ENCODE results near the gene CACNA1A.

The CACNA1A gene

DNA sequence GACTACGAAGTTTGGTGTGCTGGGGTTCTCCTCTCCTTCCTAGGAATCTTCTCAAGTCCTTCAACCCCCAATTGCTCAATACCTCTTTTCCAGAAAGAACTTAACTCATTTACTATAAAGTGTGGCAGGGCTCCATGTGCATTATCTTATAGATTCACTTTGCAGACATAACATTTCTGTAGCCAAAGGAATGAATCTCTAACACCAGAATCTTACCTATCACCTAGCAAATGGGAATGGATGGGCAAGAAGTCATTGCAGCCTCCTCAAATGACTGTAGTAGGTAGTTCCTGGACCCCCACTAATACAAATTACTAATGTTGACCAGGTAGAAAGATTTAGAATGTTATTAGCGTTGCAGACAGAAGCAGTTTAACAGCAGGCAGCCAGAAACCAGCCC, 5.7 kb upstream of the CACNA1A start:
- peaks cover 3% of the 10 kb centered on the region for H3K36me3 Mint-ChIP-seq
- no peak overlapping the region for H3K4me3 Mint-ChIP-seq
- no peak for DNase-seq (ENCODE audit: low spot score in 2 of 2)
- no peak overlapping the region for H3K27ac Mint-ChIP-seq
- peaks cover 23% of the 10 kb centered on the region for H3K27me3 Mint-ChIP-seq
- peaks cover 8% of the 10 kb centered on the region for H3K9me3 Mint-ChIP-seq
- peaks cover 3% of the 10 kb centered on the region for H3K4me1 Mint-ChIP-seq
- ATAC-seq (ENCODE audit: low read depth) = no peak

DNA sequence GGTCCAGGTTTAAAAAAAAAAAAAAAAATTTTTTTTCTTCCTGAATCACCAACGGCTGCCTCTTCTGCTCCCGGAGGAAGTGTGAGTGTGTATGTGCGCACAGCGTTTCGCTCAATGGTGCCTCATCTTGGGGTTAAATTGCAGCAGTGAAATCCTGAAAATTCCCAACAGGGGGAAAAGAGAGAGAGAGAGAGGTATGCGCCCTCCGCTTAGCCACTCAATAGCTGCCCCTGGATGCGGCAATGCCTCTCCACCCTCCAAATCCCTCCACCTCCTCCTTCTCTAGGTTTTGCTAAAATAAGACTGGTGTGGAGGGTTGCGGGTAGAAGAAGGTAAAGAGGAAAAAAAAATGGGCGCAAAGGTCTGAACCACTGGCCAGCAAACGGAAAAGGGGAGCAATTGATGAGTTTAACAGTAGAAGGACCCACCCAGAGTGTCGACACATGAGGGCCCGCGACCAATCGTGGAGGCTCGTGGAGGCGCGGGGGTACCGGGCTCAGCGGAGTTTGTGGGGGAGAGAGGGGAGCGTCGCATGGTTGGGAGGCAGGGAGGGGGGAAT, 853 bp upstream of the CACNA1A start:
- peaks cover 5% of the 10 kb centered on the region for H3K9me3 Mint-ChIP-seq
- peaks cover 3% of the 10 kb centered on the region for H3K4me1 Mint-ChIP-seq
- no peak overlapping the region for H3K4me3 Mint-ChIP-seq
- DNase-seq (ENCODE audit: low spot score in 2 of 2) (no peak), ATAC-seq (ENCODE audit: low read depth) (no peak)
- H3K27me3 Mint-ChIP-seq = peaks cover 23% of the 10 kb centered on the region
- peaks cover 1% of the 10 kb centered on the region for H3K36me3 Mint-ChIP-seq
- no peak overlapping the region for H3K27ac Mint-ChIP-seq

DNA sequence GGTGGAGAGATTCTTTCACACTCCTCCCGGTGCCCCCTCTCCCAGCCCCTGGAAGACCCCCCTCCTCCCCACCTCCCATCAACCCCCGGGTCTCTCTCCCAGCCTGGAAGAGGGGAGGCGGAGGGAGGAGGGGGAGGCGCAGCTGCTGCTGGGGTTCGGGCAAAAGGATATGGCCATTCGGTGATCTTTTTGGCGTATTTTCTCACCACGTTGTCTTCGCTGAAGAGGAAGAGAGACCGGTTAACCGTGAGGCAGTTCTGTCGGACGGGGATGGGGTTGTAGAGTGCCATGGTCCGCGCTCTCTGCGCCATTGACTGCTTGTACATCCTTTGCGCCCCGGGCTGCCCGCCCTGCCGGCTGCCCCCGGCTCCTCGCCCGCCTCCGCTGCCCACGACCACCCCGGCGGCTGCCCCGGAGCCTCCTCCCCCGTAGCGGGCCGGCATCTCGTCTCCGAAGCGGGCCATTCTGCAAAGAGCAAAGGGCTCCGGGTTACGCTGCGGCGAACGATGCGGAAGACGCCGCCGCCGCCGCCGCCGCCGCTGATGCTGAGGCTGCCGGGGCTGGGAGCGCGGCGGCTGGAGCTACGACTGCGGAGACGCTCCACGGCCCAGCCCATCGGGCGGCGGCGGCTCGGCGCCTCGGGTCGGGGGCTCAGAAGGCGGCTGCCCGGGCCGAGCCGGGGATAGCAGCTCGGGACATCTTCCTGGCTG, 363 bp downstream of the CACNA1A start:
- Mint-ChIP-seq H3K9me3 (peaks cover 3% of the 10 kb centered on the region), H3K27ac (no peak overlapping the region), H3K36me3 (peaks cover 1% of the 10 kb centered on the region), H3K4me3 (peak overlapping the region; percentile 29), H3K4me1 (peaks cover 3% of the 10 kb centered on the region), H3K27me3 (peaks cover 18% of the 10 kb centered on the region)
- no peak for ATAC-seq (ENCODE audit: low read depth)
- no peak for DNase-seq (ENCODE audit: low spot score in 2 of 2)

DNA sequence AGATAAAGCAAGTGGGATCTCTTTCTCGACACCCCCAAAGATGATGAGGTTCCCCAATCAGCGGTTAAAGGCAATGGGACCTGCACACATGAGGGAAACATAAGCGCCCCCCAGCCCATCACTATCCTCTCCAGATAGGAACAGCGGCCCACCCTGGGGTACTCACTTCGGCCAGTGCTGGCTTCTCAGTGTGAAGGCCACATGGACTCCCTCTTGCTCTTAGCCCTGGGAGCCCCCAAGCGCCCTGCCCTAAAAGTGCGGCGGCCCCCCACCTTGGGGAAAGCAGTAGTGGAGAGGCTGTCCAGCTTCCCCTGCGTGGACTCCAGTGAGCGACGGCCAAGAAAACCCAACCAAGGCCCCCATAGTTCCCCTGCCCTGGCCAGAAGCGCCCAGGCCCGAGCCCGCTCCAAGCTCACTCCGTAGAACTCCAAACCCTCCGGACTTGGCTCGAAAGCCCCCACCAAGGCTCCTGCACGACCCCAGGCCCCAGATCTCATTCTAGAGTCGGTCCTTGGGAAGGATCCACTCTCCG, 1.0 kb downstream of the CACNA1A start:
- H3K27me3 Mint-ChIP-seq = peaks cover 17% of the 10 kb centered on the region
- no peak overlapping the region for H3K4me3 Mint-ChIP-seq
- no peak overlapping the region for H3K27ac Mint-ChIP-seq
- no peak for ATAC-seq (ENCODE audit: low read depth)
- peaks cover 3% of the 10 kb centered on the region for H3K4me1 Mint-ChIP-seq
- peaks cover 5% of the 10 kb centered on the region for H3K9me3 Mint-ChIP-seq
- H3K36me3 Mint-ChIP-seq = peaks cover 1% of the 10 kb centered on the region
- DNase-seq (ENCODE audit: low spot score in 2 of 2) = no peak

DNA sequence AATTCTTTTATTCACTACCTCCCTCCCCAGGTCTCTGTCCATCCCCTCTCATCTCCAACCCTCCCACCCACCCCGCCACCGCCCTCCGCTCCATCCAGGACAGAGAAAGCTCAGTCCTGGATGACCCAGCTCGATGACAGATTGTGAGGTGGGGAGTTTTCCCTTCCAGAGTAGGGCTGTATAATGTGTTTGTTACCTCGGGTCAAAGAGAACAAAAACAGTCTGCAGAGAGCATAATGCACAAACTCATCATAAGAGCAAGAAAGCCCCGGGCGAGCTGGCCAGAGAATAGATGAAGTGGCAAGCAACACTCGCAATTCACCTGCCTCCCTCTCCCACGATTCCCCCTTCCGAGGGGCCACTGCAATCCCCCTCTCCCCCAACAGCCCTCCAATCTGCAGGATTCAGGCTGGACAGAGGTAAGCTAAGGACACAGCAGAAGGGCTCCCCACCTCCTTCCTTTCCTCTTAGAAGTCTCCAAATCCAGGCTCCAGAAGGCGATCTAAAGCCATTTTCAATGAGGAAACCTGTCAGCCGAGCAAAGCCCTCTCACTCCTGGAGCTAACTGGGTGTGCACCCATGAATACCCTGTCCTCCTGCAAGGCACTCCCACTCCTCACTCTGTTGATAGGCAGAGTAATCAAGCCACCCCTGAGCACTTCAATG, 2.6 kb downstream of the CACNA1A start:
- ATAC-seq (ENCODE audit: low read depth) (no peak), DNase-seq (ENCODE audit: low spot score in 2 of 2) (no peak)
- Mint-ChIP-seq H3K9me3 (peaks cover 4% of the 10 kb centered on the region), H3K4me3 (no peak overlapping the region), H3K27ac (no peak overlapping the region), H3K27me3 (peaks cover 12% of the 10 kb centered on the region), H3K4me1 (peaks cover 3% of the 10 kb centered on the region), H3K36me3 (no peaks in the 10 kb centered on the region)

DNA sequence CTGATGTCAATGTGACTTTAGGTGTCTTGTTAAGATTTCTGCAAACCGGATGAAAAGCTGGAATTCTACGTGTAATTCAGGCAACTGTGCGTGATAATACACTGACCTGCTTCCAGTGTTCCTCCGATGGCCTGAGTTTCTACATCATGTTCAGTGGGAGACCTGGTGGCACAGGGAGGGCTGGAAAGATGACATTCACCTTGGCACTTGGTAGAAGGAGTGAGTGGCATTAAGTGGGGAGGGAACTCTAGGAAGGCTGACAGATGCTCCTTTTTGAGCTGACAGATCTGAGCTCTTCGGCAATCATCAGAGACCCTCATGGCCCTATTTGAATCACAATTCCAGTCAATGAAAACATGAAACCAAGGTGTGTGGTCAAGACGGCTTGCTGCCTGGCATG, 4.0 kb downstream of the CACNA1A start:
- Mint-ChIP-seq H3K27me3 (peaks cover 7% of the 10 kb centered on the region), H3K9me3 (peaks cover 4% of the 10 kb centered on the region), H3K4me1 (peaks cover 1% of the 10 kb centered on the region), H3K4me3 (no peak overlapping the region), H3K27ac (no peak overlapping the region), H3K36me3 (no peaks in the 10 kb centered on the region)
- no peak for DNase-seq (ENCODE audit: low spot score in 2 of 2)
- ATAC-seq (ENCODE audit: low read depth) = no peak

DNA sequence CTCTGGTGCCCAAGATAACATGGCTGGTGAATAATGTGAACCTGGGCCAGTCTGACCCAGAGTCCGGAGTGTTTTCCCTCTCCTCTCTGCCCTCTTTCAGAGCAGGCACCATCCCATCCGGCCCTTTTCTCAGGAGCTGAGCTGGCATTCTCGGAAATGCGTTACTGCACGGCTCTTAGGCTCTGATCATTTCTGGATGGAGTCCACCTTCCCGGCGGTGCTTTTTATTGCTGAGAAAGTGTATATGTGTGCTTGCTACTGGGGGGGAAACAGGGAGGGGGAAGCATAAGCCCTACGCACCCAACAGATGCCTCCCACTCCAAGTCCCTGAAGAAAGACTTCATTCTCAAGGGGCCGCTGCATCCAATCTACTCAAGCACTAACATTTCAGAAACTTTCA, 6.6 kb downstream of the CACNA1A start:
- Mint-ChIP-seq H3K27ac (no peak overlapping the region), H3K36me3 (peaks cover 3% of the 10 kb centered on the region), H3K4me3 (no peak overlapping the region)

DNA sequence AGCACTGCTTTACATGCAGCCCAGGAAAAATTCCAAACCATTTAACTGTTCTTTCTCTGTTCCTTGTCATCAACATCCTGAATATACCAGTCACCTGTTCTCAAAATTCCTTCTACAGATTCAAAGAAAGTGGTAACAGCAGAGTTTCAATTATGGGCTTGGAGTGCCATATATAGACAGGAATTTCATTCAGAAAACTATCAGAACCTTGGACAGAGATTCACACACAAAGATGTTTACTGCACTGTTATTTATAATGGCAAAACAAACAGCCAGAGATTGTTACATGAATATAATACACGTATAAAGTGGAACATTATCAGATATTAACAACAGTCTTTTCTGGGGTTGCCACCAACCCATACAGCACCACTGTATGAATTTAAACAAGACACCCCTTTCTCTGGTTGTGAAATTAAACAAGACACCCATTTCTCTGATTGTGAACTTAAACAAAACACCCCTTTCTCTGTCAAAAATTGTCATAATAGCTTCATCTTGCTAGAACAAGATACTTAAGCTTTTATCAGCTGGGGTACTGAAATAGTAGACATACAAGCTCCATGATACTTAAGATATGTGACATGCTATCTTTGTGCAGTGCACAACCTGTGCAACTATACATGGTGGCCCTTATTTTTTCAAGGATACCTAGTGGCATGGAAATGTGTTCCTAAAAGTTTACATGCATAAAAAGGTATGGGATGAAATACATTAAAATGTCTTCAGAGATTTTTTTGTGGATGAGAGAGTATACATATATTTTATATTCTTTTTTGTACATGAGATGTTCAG, 12.6 kb downstream of the CACNA1A start:
- peaks cover 3% of the 10 kb centered on the region for H3K36me3 Mint-ChIP-seq
- peaks cover 24% of the 10 kb centered on the region for H3K27me3 Mint-ChIP-seq
- ATAC-seq (ENCODE audit: low read depth) = no peak

More for the DNA sequence above, 6.6 kb downstream of the CACNA1A start:
- no peak for ATAC-seq (ENCODE audit: low read depth)
- DNase-seq (ENCODE audit: low spot score in 2 of 2) = no peak
- H3K27me3 Mint-ChIP-seq = peaks cover 12% of the 10 kb centered on the region
- H3K9me3 Mint-ChIP-seq = peaks cover 11% of the 10 kb centered on the region
- H3K4me1 Mint-ChIP-seq = no peaks in the 10 kb centered on the region

DNA sequence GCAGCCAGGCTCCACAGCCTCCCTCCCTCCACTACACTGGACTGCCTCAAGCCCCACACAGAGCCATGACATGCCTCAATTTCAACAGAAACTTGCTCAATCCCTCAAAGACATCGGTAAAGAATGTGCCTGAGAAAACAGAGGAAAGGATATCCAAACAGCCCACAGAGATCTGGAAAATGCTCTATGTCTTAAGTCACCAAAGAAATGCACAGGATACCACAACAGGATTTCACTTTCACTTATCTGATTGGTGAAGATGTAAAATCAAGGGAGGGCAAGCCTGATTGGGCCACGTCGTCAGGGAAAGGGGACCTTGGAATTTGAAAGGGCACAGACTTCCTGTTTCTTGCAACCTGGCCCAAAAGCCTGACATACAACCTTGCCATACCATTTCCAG, 14.2 kb downstream of the CACNA1A start:
- ATAC-seq (ENCODE audit: low read depth) = no peak

More for the DNA sequence above, 12.6 kb downstream of the CACNA1A start:
- Mint-ChIP-seq H3K4me3 (no peak overlapping the region), H3K9me3 (peaks cover 10% of the 10 kb centered on the region), H3K27ac (no peak overlapping the region), H3K4me1 (no peaks in the 10 kb centered on the region)
- DNase-seq (ENCODE audit: low spot score in 2 of 2) = no peak

DNA sequence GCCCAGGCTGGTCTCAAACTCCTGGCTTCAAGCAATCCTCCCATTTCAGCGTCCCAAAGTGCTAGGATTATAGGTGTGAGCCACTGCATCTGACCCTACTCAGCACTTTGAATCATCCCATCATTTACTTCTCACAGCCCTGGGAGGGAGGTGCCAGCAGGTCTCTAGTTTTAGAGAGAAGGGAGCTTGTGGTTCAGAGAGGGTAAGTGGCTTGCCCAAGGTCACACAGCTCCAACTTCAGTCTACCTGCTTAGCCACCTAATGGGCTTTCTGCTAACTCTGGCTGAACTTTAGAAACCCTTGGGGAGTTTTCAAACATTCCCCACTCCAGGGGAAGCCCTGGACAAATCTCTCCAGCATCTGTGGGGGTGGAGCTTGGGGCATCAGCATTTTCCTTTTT, 18.3 kb downstream of the CACNA1A start:
- Mint-ChIP-seq H3K4me1 (no peaks in the 10 kb centered on the region), H3K27me3 (peaks cover 20% of the 10 kb centered on the region), H3K36me3 (no peaks in the 10 kb centered on the region), H3K9me3 (peaks cover 4% of the 10 kb centered on the region), H3K27ac (no peak overlapping the region), H3K4me3 (no peak overlapping the region)
- ATAC-seq (ENCODE audit: low read depth) (no peak), DNase-seq (ENCODE audit: low spot score in 2 of 2) (no peak)

More for the DNA sequence above, 14.2 kb downstream of the CACNA1A start:
- H3K4me1 Mint-ChIP-seq = no peaks in the 10 kb centered on the region
- no peak for DNase-seq (ENCODE audit: low spot score in 2 of 2)
- H3K9me3 Mint-ChIP-seq = peaks cover 10% of the 10 kb centered on the region
- no peak overlapping the region for H3K4me3 Mint-ChIP-seq
- H3K27ac Mint-ChIP-seq = no peak overlapping the region
- H3K27me3 Mint-ChIP-seq = peaks cover 27% of the 10 kb centered on the region
- peaks cover 3% of the 10 kb centered on the region for H3K36me3 Mint-ChIP-seq

DNA sequence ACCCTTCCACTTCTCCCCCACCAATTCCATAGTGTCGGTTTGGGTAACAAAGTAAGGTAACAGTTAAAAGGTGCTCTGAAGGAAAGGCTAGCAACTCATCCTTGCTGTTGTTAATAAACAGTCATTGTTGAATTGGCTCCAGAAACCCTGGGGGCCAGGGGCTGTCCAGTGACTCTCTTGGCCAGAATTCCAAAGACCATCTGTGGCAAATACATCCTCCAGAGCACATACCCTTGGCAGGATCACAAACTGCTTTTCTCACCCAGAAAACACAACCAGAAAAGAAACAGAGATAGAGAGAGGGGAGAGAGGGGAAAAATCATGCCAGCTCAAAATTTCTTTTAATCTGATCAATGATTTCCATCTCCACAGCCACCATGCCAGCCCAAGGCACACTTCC, 22.1 kb downstream of the CACNA1A start:
- no peak for DNase-seq (ENCODE audit: low spot score in 2 of 2)
- no peak for ATAC-seq (ENCODE audit: low read depth)
- H3K27ac Mint-ChIP-seq = no peak overlapping the region
- H3K9me3 Mint-ChIP-seq = peaks cover 11% of the 10 kb centered on the region
- H3K36me3 Mint-ChIP-seq = no peaks in the 10 kb centered on the region
- no peaks in the 10 kb centered on the region for H3K4me1 Mint-ChIP-seq
- H3K27me3 Mint-ChIP-seq = peaks cover 16% of the 10 kb centered on the region
- H3K4me3 Mint-ChIP-seq = no peak overlapping the region

DNA sequence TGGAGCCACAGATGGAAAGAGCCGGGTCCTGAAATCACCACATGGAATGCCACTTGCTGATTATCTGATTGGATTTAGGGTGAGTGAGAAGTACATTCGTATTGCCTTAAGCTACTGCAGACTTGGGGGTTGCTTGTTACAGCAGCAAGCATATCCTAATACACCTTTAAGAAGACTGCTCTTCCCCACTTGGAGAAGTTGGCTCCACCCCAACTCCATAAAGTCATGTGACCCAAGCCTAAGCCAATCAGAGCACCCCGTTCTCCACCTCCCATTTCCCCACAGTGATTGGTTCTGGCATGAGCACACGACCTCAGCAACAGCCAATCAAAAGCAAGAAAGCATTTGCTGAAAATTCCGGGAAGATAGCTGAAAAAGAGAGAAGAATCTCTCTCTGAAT, 23.1 kb downstream of the CACNA1A start:
- Mint-ChIP-seq H3K36me3 (peaks cover 2% of the 10 kb centered on the region), H3K27me3 (peaks cover 16% of the 10 kb centered on the region), H3K4me1 (no peaks in the 10 kb centered on the region), H3K27ac (no peak overlapping the region), H3K4me3 (no peak overlapping the region), H3K9me3 (peaks cover 13% of the 10 kb centered on the region)
- ATAC-seq (ENCODE audit: low read depth) (no peak), DNase-seq (ENCODE audit: low spot score in 2 of 2) (no peak)

DNA sequence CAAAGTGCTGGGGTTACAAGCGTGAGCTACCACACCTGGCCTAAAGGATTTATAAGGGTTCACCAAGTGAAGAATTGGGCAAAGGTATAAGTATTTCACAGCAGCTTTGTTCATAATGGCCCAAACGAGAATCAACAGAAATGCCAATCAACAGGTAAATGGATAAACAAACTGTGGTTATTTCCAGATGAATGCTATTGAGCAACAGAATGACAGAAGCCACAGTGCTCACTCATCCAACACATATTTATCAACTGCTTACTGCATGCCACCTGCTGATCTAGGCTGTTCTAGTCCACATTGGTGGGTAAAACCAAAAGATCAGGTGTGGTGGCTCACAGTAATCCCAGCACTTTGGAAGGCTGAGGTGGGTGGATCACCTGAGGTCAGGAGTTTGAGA, 27.7 kb downstream of the CACNA1A start:
- DNase-seq (ENCODE audit: low spot score in 2 of 2) = no peak
- H3K4me3 Mint-ChIP-seq = no peak overlapping the region
- H3K36me3 Mint-ChIP-seq = peaks cover 6% of the 10 kb centered on the region
- peaks cover 27% of the 10 kb centered on the region for H3K9me3 Mint-ChIP-seq
- H3K4me1 Mint-ChIP-seq = no peaks in the 10 kb centered on the region
- H3K27ac Mint-ChIP-seq = no peak overlapping the region
- peaks cover 15% of the 10 kb centered on the region for H3K27me3 Mint-ChIP-seq
- no peak for ATAC-seq (ENCODE audit: low read depth)

DNA sequence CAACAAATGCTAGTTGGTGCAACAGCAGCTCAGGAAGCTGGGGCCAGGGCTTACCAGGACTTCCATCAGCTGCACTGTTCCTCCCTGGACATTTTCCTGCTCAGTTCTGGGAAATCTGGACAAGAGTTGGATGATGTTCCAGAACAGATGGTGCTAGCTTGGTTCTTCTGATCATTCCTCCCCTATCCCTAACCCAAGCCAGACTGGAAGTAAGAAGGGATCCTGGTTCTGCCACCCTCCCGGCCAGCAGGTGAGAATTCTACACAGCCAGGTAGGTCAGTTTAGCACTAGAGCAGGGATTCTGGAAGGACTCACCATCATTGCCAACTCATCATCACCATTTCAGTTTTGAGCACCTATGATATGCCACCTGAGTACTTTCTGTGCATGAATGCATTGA, 30.2 kb downstream of the CACNA1A start:
- H3K27ac Mint-ChIP-seq = no peak overlapping the region

More for the DNA sequence above, 30.2 kb downstream of the CACNA1A start:
- H3K9me3 Mint-ChIP-seq = peaks cover 25% of the 10 kb centered on the region
- H3K36me3 Mint-ChIP-seq = peaks cover 6% of the 10 kb centered on the region
- H3K27me3 Mint-ChIP-seq = peaks cover 13% of the 10 kb centered on the region
- ATAC-seq (ENCODE audit: low read depth) = no peak
- no peak for DNase-seq (ENCODE audit: low spot score in 2 of 2)
- H3K4me3 Mint-ChIP-seq = no peak overlapping the region
- H3K4me1 Mint-ChIP-seq = no peaks in the 10 kb centered on the region

All from memory B cell (primary cell).